Measurements from ENCODE around the gene FAN1.
"Not testable (repeated sequence)": the region's sequence is repeated elsewhere in the genome, so short reads cannot be mapped to it uniquely, and the experiment has no call there.

The FAN1 gene

DNA sequence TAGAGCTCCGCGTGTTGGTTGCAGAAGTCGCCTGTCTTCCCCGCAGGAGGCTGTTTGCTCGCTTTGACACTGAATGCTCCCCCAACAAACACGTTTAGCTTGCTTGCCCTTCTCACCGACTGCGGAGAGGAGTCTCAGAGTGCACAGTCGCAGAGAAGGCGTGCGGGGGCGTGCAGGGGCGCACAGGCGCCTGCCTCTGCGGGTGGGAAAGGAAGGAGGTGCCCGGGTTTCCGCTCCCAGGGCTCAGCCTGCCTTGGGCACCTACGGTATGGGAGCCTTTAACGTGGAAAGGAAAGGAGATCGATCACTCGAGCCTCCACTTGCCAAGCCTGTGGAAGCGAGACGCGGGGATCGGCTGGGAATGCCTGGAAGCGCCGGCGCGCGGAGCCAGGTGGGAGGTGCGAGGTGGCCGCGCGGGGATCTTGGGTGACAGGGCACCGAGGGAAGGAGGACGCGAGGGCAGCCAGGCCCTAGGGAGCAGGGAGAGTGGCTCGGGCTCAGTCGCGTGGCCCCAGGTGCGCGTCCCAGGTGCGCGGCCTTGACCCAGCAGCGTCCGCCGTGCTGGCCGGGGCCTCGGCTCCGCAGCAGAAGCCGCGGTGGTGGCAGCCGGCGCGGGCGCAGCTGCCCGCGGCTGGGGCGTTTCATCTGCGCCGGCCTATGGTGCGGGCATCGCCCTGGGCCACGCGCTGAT is at the start of gene FAN1:
TSS of gene FAN1 (plus strand) at position 419 of the 691 bp plus-strand sequence. CDS start 749 bp downstream, outside the sequence.
- peak; percentile 43 for DNase-seq

DNA sequence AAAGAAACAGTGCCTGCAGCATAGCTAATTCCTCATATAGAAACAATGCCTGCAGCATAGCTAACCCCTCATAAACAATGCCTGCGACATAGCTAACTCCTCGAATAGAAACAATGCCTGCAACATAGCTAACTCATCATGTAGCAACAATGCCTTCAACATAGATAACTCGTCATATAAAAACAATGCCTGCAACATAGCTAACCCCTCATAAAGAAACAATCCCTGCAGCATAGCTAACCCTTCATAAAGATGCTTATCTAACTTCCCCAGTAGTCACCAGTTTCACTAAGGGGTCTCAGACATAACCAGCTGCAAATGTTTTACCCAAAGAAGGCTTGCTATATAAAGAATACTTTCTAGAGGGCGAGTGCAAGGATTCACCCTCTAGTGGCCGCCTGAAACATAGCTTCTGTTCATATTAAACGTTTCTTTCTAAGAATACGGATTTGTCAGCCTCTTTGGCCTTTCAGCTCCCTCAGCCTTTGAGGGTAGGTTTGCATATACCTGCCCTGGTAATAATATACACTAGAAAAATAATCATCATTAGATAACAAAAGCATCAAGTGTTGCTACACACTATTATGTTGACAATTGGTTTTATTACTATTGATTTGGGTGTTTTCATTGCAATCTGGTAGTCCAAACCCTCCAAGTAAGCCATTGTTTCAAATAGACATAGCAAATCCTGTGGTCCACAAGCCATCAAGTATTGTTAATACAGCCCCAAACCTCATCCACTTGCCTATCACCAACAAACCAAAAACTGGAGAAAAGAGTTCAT is 44.4 kb upstream of the FAN1 start:
- DNase-seq, result no peak

DNA sequence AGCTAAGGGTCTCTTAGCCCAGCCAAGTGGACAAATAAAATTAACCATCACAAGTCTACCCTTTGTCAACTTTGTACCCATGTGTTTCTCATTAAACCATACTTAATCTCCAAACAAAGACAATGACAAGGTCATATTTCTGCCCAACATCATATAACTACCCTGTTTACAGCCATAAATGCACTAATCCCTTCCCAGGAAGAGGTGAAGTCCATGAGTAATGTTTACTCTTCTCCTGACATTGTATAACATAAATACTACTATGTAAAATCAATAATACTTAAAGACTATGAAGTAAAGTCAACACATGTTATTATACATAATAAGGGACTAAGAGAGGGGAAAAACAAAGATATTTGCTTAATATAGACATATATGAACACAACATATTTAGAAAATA is 38.5 kb upstream of the FAN1 start:
- DNase-seq, result peak; percentile 70

DNA sequence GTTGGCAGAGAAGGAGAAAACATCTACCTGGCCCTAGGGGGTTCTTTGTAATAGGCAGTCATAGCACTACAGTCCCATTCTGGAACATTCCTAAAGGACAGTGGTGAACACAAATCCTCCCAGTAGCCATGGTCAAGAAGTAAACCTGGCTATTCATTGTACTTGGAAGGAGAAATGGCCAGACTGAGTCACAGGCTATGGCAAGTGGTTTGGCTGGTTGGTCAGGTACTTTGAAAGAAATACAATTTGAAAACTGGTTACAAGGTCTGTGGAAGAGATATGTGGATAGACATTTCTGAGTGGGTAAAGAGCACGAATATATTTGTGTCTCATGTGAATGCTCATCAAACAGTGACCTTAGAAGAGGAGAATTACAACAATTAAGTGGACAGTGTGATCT is 33.0 kb upstream of the FAN1 start:
- no peak for DNase-seq

- no peak for DNase-seq
Observed at GRCh38 chr15:30872341-30872748, 31.4 kb upstream of the FAN1 start.

GRCh38 chr15:30877070-30877469 is 26.6 kb upstream of the FAN1 start:
- DNase-seq, result no peak

- DNase-seq, result no peak
Observed at GRCh38 chr15:30878515-30878914, 25.2 kb upstream of the FAN1 start.

- DNase-seq, result no peak
Observed at GRCh38 chr15:30882849-30883433, 20.8 kb upstream of the FAN1 start.

DNA sequence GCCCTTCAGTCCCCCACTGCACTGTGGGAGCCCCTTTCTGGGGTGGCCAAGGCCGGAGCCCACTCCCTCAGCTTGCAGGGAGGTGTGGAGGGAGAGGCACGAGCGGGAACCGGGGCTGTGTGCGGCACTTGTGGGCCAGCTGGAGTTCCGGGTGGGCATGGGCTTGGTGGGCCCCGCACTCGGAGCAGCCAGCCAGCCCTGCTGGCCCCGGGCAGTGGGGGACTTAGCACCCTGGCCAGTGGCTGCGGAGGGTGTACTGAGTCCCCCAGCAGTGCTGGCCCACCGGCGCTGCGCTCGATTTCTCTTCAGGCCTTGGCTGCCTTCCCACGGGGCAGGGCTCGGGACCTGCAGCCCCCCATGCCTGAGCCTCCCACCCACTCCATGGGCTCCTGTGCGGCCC is 20.0 kb upstream of the FAN1 start:
- not testable (repeated sequence) for DNase-seq

DNA sequence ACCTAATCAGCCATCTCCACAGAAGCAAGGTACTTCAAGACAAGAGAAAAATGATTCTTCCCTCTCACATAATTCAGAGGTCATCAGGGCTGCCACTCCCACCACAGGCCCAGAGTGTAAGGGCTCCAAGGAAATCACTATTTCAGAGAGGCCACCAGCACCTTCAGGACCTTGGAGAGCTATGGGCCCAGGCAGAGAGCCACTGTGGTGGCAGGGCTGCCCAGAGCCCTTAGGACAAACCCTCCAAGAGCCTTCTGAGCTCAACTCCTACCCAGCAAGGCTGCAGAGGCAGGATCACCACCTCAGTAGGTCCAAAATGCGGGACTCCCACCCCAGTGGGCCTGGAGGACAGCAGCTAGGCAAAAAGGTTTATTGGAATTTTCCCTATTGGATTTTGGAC is 17.9 kb upstream of the FAN1 start:
- DNase-seq, result no peak

DNA sequence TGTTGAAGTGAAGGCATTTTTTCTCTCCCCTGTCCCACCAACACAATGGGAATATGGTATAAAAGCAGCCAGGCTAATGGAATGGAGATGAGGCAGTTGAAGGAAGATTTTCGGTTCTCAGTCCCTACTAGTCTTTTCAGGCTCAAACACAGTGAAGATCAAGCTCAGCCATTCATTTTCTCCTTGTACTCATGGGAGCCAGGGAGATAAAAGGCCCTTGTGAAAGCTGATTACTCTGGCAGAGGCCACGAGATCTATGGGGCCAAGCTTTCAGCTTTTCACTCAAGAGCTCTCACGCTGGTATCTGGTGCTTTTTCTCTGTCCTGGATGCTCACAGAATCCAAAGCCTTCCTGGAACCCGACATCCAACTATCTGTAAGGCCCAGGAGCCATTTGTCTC is 14.5 kb upstream of the FAN1 start:
- no peak for DNase-seq

DNA sequence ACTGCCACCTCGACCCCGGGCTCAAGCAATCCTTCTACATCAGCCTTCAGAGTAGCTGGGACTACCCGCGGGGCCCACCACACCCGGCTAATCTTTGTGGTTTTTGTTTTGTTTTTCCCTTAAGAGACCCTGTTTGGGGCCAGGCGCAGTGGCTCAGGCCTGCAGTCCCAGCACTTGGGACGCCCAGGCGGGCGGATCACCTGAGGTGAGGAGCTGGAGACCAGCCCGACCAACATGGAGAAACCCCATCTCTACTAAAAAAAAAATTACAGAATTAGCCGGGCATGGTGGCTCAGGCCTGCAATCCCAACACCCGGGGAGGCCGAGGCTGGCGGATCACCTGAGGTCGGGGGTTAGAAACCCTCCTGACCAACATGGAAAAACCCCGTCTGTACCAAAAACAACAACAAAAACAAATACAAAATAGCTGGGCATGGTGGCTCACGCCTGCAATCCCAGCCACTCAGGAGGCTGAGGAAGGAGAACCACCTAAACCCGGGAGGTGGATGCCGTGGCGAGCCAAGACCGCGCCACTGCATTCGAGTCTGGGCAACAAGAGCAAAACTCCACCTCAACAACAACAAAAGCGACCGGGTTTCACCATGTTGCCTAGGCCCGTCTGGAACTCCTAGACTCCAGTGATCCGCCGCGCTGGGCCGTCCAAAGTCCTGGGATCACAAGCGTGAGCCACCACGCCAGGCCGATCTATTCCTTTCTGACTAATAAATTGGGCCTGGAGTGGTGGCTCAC is 8.1 kb upstream of the FAN1 start:
- no peak for DNase-seq

DNA sequence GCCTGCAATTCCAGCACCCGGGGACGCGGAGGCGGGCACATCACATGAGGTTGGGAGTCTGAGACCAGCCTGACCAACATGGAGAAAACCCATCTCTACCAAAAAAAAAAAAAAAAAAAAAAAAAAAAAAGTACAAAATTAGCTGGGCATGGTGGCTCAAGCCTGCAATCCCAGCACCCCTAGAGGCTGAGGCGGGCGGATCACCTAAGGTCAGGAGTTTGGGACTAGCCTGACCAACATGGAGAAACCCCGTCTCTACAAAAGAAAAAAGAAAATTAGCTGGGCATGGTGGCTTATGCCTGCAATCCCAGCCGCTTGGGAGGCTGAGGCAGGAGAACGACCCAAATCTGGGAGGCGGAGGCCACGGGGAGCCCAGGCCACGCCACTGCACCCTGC is 7.5 kb upstream of the FAN1 start:
- DNase-seq, result no peak

DNA sequence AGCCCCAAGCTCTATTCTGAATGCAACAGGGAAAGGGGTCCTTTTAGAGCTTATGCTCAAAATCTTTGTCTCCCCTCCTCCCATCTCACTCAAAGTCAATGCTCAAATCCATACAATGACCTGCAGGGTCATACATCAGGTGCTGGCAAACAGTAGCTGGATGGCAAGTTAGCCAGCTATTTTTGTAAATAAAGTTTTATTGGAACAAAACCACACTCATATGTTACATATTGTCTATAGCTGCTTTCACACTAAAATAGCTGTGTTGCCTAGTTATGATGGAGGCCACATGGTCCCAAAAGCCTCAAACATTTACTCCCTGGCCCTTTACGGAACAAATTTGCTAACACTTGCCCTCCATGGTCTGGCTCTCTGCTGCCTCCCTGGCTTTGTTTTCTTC is 1.8 kb upstream of the FAN1 start:
- no peak for DNase-seq

DNA sequence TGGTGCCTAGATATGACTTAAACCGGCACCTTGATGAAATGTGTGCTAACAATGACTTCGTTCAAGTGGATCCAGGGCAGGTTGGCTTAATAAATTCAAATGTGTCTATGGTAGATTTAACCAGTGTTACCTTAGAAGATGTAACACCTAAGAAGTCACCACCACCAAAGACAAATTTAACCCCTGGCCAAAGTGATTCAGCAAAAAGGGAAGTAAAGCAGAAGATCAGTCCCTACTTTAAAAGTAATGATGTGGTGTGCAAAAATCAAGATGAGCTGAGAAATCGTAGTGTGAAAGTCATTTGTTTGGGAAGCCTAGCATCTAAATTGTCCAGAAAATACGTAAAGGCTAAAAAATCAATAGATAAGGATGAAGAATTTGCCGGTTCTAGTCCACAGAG is 1.1 kb downstream of the FAN1 start:
- DNase-seq, result no peak

GRCh38 chr15:30905821-30906220 is 2.1 kb downstream of the FAN1 start:
- no peak for DNase-seq

GRCh38 chr15:30906366-30906765 is 2.7 kb downstream of the FAN1 start:
- DNase-seq, result no peak

DNA sequence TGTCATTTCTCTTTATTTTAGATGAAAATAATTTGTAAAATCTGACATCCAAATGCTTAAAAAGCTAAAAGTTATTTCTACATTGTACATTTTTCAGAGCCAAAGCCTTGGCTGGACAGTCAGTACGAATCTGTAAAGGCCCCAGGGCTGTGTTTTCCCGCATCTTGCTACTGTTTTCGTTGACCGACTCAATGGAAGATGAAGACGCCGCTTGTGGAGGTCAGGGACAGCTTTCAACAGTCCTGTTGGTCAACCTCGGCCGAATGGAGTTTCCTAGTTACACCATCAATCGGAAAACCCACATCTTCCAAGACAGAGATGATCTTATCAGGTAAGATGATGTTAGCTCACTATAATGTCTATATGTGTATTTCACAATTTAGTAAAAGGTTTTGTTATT is 10.0 kb downstream of the FAN1 start:
- DNase-seq, result no peak

- no peak for DNase-seq
Observed at GRCh38 chr15:30917013-30917412, 13.3 kb downstream of the FAN1 start.

DNA sequence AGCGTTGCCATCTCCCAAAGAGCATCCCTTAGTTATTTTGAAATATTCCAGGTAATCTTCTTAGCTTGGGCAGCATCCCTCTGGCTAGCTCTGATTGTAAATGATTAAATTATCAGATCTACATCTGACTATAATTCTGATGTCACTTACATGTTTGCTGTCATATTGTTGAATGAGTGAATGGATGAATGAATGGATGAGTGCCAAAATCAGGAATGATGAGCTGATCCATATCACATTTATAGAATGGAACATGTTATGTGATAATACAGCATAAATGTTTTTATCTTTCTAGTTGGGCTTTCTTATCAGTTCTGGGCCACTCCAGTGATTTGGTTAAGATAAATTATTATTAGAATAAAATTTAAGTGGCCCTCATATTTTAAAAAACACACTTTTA is 14.0 kb downstream of the FAN1 start:
- no peak for DNase-seq

DNA sequence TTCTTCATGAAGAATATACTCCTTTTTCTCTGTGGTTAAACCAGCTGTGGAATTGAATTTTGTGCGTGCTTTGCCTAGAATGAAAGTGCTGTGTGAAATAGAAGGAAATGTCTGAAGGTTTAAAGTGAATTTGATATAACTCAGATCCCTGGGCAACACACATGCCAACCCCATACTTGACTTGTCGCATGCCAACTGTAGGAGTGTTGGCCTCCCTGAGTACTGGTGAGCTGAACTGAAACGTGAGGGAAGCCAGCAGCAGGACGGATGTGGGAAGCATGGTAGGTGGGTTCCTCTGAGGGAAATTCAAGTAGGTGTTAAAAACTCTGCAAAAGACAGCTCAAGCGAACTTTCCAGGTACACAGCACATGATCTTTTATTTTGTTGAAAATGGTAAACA is 14.7 kb downstream of the FAN1 start:
- DNase-seq, result no peak

DNA sequence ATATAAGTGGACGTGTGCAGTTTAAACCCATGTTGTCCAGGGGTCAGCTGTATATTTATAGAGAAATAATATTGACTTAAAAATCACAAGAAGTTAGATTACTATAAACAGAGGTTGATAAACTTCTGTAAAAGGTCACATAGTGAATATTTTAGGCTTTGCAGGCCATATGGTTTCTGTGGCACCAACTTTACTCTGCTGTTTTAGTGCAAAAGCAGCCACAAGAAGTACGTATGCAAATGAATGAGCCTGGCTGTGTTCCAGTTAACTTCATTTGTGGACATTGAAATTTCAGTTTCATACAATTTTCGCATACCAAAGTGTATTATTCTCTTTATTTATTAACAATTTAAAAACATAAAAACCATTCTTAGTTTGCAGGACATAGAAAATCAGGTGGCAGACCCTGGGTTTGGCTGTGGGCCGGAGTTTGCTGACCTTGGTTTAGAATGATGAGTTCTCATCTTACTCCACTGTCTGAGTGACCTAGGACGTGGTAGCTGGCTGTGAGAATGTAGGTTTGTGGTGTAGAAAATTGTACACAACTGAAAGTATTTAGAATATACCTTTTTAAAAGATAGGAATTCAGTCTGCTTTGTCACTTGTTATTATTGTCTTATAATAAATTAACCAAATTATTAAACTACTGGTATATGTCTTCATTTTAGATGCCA is 16.3 kb downstream of the FAN1 start:
- DNase-seq, result no peak

DNA sequence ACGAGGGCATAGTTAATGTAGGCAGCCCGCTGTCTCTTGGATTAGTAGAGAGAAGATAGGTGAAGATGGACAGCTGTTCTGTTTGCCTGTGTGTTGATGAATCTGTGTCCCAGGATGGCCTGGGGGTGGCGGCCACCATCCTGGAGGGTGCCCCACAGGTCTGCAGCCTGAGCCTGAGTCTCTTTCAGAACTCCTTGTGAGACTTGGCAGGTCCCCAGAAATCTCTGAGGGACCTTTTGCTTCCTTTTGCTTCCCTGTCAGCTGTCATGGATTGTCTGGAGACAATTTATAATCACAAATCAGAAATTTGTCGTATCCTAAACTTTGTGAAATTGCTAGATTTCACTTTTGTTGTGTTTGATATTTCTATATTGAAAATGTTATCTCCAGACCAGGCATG is 17.4 kb downstream of the FAN1 start:
- no peak for DNase-seq

All from NCI-H748 treated with DMSO at 0.1 percent for 48 hours (cell line).